Panc1 (cell line): Measurements from ENCODE around the gene SMPD4.
"Not testable (repeated sequence)": the region's sequence is repeated elsewhere in the genome, so short reads cannot be mapped to it uniquely, and the experiment has no call there.

Source experiments
- REST ChIP-seq, 2 experiments: IDR thresholded peaks; 2 replicates each; pipeline ENCODE4 v1.6.1; 2011 to 2012; ENCODE audit warnings: low read depth in 2 of 2, control low read depth in 1 of 2, low read length in 1 of 2, mild to moderate bottlenecking in 1 of 2, moderate library complexity in 1 of 2; ENCODE audit not compliant: insufficient read depth in 1 of 2
- TF ChIP-seq, protein P1 (sequence below): fragments of 450-650 bp; IDR thresholded peaks from 2 replicates; pipeline ENCODE4 v1.5.1; 2017; ENCODE audit warnings: mild to moderate bottlenecking

DNA sequence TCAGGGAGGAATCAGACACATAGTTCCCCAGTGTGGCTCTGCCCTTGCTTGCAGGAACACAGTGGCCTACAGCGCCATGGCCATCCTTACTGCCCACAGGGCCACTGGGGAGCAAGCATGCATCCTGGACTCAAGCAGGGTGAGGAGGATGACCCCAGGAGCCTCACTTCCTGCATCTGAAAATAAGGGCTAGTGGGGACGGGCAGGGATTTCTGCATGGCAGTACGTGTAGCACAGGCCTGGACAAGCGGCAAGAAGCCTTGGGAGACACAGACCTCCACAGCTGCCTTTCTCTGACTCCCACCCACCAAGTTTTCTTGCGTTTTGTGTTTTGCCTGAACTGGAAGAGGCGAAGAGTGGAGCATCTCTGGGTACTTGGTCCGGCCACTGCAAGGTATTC lies 18.9 kb downstream of the SMPD4 start:
- TF ChIP-seq, protein P1, sequence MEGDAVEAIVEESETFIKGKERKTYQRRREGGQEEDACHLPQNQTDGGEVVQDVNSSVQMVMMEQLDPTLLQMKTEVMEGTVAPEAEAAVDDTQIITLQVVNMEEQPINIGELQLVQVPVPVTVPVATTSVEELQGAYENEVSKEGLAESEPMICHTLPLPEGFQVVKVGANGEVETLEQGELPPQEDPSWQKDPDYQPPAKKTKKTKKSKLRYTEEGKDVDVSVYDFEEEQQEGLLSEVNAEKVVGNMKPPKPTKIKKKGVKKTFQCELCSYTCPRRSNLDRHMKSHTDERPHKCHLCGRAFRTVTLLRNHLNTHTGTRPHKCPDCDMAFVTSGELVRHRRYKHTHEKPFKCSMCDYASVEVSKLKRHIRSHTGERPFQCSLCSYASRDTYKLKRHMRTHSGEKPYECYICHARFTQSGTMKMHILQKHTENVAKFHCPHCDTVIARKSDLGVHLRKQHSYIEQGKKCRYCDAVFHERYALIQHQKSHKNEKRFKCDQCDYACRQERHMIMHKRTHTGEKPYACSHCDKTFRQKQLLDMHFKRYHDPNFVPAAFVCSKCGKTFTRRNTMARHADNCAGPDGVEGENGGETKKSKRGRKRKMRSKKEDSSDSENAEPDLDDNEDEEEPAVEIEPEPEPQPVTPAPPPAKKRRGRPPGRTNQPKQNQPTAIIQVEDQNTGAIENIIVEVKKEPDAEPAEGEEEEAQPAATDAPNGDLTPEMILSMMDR, result not testable (repeated sequence)
- TF ChIP-seq REST (IDR thresholded peaks at IDR 0.05; ENCODE audit: insufficient read depth in 1 of 2, low read depth in 2 of 2, low read length in 1 of 2), result not testable (repeated sequence)
